Left renal cortex interstitium (tissue), 4 donors: ENCODE data around the gene SMCP. TPM values are rescaled to one million over a fixed set of nuclear protein-coding genes. Genes with fewer than 3 reads are reported as not detected.

Experiments used
- DNase-seq, 4 donors: peaks; one replicate each; pipeline ENCODE4 v3.0.0-alpha.2; 2013; ENCODE audit warnings: low read depth in 4 of 4, low spot score in 2 of 4, missing footprints in 1 of 4
- polyA plus RNA-seq, 4 donors: library from polyadenylated mRNA; unstranded; fragments of 120-200 nt; gene quantifications; one replicate each; pipeline ENCODE4 v1.2.1, GENCODE V29; 2013; ENCODE audit not compliant: insufficient read length in 4 of 4

The SMCP gene
- polyA plus RNA-seq, 4 donors = not detected

DNA sequence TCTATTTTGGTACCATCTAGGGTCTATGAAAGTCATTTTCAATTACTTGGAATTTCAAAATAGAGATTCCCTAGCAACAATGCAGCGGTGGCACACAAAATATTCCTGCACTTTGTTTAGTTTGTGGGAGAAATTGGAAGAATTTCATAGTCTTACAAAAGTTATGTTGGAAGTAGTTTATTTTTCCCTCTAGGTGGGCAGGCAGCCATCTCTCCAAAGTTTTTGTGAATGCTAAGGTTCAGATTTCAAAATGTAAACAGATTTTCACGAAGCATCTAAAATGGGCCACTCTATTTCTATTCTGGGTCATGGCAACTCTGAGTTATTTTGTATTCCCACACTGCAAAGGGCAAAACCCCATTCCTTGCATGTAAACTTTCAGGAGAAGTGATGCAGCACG lies 8.0 kb downstream of the SMCP start:
- DNase-seq = no peak

DNA sequence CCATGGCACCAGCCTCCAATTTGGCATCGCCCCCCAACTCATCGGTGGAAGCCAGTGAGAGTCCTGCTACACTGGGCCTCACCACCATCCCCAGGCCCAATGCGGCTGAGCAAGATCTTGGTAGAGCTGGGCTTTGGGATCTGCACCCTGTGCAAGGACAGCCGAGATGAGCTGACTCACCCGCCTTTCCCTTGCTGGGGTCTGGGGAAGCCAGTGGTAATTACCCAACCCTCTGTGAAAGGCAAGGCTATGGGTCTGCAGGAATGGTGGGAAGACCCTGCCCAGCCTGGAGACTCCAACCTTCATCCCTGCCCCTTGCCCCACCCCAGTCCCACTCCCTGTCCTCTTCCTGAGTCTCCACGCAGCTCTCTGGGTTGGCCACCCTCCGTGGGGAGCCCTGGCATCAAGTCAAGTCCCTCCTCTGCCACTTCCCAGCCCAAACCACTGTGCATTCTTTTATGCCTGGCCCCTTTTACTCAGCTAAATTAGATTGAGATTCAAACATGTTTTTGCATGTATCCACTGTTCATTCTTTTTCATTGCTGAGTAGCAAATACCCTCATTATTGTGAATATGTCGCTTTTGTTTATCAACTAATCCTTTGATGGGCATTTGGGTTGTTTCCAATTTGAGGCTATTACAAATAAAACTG lies 8.8 kb downstream of the SMCP start:
- no peak for DNase-seq

DNA sequence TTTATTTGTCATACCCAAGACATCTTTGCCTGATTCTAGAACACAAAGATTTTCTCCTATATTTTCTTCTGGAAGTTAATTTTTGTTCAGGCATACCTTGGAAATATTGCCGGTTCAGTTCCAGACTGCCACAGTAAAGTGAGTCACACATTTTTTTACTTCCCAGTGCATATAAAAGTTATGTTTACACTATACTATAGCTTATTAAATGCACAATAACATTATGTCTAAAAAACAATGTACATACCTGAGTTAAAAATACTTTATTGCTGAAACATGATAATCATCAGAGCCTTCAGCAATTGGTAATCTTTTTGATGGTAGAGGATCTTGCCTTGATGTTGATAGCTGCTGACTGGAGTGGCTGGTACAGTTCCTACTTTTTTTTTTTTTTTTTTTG lies 10.0 kb downstream of the SMCP start:
- no peak for DNase-seq

DNA sequence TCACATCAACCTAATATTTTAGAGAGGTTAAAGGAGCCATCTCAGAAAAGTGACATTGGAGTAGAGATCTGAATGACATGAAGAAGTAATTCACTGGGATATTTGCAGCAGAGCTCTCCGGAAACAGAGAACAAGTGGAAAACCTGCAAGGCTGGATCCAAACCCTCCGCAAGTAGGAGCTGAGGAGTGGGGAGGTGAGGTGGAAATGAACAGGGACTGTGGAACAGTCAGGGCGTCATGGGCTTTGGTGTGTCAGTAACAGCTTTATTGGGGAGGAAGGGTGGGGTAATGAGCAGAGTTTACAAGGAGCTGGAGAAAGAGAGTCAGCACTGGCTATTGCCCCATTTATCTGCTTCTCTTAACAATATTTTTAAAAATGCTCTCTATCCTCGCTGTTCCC lies 20.9 kb downstream of the SMCP start:
- DNase-seq = no peak

DNA sequence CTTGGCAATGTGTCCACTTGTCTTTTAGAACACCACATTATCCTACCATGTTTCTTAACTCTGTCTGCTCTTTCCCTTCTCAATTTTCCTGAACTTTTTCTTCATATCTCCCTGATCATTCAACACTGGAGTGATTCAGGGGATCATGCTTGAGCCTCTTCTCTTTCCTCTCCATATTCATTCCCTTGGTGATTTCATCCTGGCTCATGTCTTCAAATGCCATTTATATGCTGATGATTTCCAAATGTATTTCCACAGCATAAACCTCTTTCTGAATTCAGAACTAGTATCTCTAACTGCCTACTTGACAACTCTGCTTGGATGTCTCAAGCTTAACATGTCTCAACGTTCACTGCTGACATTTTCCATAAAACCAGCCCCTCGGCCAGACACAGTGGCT lies 21.8 kb downstream of the SMCP start:
- no peak for DNase-seq

DNA sequence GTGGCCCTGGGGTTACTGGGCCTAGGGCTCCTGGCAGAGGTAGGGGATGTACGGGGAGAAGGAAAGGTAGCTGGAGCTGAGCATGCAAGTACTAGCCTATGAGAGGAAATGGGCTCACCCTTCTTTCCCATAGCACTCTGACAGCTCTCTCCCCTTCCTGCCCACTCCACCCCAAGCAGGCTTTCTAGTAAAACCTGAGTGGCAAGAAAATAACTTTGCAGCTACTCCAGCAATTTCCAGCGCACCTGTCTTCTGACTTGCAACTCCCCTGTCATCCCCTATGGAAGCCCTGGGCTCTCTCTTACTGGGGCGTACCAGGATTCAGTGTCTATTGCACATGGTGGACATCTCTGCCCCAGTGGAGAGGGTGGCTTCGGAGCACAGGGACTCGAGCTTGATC lies 23.5 kb downstream of the SMCP start:
- DNase-seq = no peak

DNA sequence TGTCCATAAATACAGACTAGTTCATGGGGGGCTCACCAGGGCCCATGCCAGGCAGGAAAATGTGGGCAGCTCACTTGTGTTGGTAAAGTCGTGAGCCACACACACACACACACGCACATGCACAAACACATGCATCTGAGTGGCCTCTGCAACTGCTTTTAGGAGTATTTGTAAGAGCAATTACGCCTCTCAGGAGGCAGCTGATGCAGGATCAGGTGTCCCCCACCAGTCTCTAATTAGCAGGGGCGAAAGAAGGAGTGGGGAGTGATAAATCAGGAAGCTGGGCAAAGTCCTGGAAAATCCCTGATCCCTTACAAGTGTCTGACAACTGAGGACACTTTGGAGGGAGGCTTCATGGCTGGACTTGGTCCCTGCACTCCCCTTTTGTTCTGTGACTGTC lies 24.5 kb downstream of the SMCP start:
- peak; percentile 6 to 28 (median 18) for DNase-seq

DNA sequence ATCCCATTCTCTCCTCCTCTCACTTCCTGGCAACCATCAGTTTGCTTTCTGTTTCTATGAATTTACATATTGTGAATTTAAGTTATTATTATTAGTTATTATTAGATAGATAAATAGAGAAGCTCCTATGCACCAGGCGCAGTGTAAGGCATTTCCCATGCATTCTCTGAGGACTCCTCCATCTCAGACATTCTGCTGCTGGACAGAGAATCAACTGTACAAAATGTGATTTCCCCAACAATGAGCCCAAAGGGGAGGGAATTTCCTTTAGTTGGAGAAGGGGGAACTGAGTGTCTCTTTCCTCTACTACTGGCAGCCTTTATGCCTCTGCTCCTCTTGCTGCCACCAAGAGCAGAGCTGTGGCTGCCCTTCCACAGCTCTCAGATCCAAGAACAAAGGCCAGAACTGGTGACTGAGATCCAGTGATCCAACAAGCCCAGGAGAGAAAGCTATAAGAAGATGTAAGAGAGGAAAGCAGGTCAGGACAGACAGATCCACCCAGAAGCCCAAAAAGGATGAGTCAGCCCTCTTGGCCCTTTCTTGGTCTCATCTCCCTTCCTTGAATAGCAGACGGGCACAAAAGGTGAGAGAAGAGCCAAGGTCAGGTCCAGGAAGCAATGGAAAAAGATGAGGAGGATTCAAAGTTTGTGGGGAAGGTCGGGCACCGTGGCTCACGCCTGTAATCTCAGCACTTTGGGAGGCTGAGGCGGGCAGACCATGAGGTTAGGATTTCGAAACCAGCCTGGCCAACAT lies 26.7 kb downstream of the SMCP start:
- no peak for DNase-seq

DNA sequence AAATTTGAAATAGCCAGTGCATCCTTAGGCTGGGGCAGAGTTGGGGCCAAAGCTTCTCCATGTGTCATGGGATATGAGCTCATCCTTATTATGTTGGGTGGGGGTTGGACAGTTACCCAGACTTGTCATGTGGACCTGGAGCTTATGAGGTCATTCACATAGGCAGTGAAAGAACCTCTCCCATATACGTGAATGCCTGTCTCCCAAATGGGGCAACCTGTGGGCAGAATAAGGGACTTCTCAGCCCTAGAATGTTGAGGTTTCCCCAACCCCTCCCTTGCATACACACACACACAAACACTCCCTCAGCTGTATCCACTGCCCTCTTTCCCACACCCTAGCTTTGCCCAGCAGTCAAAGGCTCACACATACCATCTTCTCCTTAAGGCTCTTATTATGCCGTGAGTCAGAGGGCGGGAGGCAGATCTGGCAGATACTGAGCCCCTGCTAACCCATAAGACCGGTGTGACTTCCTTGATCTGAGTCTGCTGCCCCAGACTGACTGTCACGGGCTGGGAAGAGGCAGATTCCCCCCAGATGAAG lies 28.0 kb downstream of the SMCP start:
- no peak for DNase-seq

DNA sequence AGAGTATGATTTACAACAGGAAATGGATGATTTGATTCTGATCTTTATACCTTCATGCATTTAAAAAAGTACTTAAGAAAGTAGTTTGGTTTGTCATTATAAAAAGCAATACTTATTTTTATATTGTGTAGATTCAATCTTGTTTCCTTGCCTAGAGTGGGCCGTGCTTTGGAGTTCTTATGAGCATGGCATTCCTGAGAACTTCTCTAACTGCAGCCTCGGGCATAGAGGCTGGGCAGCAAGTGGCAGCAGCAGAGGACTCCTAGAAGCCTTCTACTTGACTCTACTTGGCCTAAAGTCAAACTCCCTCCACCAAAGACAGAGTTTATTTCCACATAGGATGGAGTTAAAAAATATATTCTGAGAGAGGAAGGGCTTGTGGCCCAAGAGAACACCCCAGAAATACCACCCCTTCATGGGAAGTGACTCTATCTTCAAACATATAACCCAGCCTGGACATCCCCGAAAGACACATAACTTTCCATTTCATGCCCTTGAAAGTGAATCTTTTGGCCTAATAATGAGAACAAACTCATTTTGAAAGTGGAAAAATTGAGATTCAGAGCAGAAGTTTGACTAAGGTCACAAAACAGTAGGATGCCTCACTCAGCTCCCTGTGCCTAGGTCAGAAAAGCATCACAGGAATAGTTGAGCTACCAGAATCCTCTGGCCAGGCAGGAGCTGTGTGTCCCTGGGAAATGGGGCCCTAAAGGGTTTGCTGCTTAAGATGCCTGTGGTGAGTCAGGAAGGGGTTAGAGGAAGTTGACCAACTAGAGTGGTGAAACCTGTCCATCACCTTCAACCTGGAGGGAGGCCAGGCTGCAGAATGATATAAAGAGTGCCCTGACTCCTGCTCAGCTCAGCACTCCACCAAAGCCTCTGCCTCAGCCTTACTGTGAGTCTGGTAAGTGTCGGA lies 29.8 kb downstream of the SMCP start, which contains the start of gene IVL:
Gene IVL, plus strand, starts transcription at position 861 of the 916 bp plus-strand sequence. CDS start 1,252 bp downstream, outside the sequence.
- DNase-seq = no peak

DNA sequence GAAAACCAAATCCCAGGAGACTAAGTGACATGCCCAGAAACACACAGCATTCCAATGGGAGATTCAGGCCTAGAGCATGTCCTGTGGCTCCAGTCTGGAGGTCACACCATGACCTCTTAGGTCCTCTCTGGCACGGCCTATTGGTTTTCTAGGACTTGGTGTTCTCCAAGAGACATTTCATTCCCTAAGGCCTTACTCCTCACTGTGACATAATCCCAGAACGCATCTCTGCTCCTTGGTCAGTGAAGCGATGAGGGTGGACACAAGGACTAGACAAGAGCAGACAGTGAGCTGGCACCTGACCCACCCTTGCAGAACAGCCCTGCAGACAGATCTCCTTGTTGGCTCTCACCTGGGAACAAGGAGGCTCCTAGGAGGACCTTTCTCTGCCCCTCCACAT lies 31.1 kb downstream of the SMCP start:
- no peak for DNase-seq

DNA sequence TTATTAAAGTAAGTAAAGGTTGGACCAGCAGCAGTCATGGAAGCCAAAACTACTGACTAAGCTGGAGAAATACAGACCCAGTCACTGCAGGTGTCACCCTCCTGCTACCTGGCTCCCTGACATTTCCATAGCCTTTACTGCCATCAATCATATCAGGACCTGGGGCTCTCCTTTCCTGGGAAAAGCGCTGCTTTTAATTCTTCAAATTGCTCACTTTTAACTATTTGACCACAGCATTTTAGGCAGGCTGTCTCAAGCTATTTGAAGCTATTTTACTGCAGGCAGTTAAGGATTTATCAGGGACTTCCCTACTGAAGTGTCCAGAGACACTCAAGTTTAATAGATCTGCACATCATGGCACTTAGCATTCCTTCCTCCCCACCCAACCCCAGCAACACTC lies 34.3 kb downstream of the SMCP start:
- no peak for DNase-seq

DNA sequence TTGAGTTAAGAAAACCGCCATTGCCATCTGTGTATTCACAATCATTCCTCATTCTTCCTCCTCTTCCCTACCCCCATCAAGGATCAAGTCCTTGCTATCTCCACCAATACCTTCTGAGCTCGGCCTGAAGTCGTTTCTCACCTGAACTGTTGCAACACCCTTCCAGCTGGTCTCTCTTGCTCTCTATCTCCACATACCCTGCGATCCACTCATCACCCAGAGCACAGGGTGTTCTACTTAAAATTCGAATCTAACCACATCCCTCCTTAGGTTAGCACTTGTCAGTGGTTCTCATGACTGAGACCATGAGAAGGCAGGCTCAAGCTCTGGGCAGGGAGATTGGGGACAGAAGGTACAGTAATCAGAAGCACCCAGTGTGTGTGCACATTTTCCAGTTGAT lies 34.8 kb downstream of the SMCP start:
- no peak for DNase-seq

DNA sequence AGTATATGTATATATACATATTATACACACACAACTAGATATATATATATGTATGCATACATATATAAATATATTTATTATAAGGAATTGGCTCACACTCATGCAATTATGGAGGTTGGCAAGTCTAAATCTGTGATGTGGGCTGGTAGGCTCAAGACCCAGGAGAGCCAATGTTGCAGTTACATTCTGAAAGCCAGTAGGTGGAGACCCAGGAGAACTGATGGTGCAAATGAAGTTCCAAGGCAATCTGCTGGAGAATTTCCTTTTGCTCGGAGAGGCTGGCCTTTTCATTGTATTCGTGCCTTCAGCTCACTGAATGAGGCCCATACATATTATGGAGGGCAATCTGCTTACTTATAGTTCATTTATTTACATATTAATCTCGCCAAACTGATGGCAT lies 39.7 kb downstream of the SMCP start:
- DNase-seq = peak in 2 of 4 donors; percentile 1 to 6

DNA sequence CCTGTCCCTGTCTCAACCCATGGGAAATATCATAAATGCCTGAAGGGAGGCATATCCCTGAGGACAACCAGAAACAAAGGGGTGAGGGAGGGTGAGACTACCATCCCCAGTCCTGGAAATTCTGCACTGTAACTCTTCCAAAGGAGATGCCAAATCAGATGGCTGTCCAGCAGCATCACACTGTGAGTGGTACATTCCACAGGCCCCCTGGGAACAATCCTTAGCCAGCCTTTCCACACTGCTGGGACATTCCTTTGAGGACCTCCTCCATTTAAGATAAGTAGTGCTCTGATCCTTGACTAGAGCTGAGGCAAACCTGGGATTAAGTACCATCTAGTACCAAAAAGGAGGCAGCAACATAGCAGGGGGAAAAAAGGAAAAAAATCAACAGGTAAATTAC lies 40.9 kb downstream of the SMCP start:
- no peak for DNase-seq

DNA sequence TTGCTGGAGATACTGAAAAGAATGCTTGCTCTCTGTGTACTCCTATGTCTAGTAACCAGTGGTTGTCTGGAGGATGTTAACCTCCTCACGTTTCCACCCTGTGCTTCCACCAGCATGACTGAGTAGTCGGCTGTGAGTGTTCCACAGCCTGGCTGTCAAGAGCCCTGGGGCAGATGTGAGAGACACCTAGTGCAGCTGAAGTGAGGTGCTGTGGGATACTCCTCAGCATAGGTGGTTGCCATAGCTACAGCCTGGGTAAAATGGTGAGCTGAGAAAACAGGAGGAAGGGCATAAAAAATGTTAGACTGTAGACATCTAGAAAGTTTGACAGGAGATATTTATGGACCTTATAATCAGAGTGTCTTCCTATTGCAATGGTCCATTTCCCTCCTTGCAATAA lies 46.1 kb downstream of the SMCP start:
- no peak for DNase-seq

DNA sequence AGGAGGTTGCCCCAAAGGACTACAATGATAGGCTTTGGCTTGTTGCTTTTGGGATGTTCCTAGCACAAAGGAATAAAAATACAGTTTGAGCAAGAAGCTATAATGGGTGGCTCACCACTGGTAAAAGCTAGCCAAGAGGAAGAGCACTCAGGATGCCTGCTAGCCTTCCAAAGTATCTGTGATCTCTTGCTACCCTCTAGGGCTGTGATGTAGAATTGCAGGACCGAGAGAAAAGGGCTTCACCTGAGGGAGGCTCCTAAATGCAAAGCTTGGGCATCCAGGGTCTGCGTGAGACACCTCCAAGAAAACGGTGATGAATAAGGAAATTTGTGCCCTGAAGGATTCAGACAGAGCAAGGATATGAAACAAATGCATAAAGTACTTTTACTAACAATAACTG lies 48.0 kb downstream of the SMCP start:
- no peak for DNase-seq

DNA sequence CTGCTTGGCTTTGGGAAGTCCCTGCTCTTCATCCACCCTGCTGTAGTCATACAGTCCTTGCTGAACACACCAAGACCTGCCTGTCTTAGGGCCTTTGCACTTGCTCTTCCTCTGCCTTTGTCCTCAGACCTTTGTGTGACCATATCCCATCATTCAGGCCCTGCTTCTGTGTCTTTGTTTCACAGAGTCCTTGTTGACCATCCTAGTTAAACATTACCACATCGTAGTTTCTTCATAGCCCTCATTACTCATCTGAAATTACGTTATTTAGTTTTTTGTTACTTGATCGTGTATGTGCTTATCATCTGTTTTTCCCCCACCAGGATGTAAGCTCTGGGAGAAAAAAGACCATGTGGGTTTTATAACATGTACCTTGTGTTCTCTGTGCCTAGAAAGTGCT lies 50.5 kb downstream of the SMCP start:
- no peak for DNase-seq

DNA sequence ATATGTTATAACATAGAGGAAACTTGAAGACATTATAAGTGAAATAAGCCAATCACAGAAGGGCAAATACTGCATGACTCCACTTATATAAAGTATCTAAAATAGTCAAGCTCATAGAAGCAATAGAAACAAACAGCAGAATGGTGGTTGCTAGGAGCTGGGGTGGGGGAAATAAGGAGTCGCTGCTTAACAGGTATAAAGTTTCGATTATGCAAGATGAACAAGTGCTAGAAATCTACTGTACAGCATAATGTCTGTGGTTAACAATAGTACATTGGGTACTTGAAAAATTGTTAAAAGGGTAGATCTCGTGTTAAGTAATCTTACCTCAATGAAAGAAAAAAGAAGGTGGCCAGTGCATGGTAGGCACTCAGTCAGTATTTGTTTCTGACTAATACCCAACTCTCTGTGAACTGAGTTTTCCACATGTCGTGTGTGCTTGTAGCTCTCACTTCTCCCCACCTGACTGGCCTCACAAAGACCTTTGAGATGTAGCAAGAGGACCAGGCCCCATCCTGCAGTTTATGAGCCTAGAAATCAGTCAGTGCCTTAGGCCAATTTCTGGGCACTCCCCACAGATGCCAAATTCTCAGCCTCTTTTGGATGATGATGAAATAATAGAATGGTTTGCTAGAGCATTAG lies 54.2 kb downstream of the SMCP start:
- no peak for DNase-seq

DNA sequence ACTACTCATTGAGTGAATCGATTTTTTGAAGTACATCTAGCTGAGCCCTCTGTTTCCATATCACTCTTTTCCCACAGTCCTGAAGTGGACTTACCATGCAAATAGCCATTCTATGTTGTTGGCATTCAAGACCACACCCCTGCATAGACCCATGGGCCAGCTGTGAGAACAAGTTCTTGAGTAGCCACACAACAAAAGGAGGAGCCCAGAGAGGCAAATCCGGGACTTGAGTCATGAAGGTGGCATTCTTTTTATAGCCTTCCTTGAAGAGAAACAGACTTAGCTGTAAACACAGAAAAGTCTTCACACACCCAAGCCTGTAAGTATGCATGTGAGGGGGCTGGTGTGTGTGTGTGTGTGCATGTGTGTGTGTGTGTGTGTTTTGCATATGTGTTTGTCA lies 55.1 kb downstream of the SMCP start:
- DNase-seq = no peak
